H1 (cell line): ENCODE results near the gene GNAQ. TPM values are rescaled to one million over a fixed set of nuclear protein-coding genes. Genes with fewer than 3 reads are reported as not detected.

Source experiments
- MAFK ChIP-seq: IDR thresholded peaks from 2 replicates; pipeline ENCODE4 v1.6.1; 2012; ENCODE audit warnings: low read depth, mild to moderate bottlenecking, improper control_type of control experiment, low read length
- POLR2A ChIP-seq, 2 experiments: IDR thresholded peaks; 1 replicate in 1 of 2; 2 replicates in 1 of 2; pipeline ENCODE4 v1.6.1; 2011; ENCODE audit warnings: low read depth in 2 of 2, low read length in 2 of 2, mild to moderate bottlenecking in 2 of 2; ENCODE audit errors: control extremely low read depth in 1 of 2
- POLR2AphosphoS5 ChIP-seq: IDR thresholded peaks from 2 replicates; pipeline ENCODE4 v1.6.1; 2011; ENCODE audit warnings: low read depth, low read length
- polyA plus RNA-seq, 7 experiments: library from polyadenylated mRNA; depleted of rRNA in 3 of 7; stranded (reverse) in 5 of 7; unstranded in 2 of 7; fragments of >200 nt in 5 of 7; fragments of 200-250 nt in 2 of 7; gene quantifications; 1 replicate in 5 of 7; 2 replicates in 1 of 7; 4 replicates in 1 of 7; pipeline versions ENCODE4 v1.2.1 to v1.2.3, GENCODE V29; 2011 to 2013; ENCODE audit warnings: missing spikeins in 2 of 7, mixed read lengths in 2 of 7
- total RNA-seq: library from RNA; stranded (reverse); fragmentation: NEBNext Ultra II Directional; extraction: Animal tissue kit (Norgen Biotek cat#: 25700); gene quantifications from 2 replicates; pipeline ENCODE4 v1.2.1, GENCODE V29; 2021

Gene GNAQ
- total and polyA plus RNA-seq, 2 of the 8 experiments (the other 6 are each of a cell fraction or from before 2014, with no cell fraction given): 22.8 to 63.8 TPM

DNA sequence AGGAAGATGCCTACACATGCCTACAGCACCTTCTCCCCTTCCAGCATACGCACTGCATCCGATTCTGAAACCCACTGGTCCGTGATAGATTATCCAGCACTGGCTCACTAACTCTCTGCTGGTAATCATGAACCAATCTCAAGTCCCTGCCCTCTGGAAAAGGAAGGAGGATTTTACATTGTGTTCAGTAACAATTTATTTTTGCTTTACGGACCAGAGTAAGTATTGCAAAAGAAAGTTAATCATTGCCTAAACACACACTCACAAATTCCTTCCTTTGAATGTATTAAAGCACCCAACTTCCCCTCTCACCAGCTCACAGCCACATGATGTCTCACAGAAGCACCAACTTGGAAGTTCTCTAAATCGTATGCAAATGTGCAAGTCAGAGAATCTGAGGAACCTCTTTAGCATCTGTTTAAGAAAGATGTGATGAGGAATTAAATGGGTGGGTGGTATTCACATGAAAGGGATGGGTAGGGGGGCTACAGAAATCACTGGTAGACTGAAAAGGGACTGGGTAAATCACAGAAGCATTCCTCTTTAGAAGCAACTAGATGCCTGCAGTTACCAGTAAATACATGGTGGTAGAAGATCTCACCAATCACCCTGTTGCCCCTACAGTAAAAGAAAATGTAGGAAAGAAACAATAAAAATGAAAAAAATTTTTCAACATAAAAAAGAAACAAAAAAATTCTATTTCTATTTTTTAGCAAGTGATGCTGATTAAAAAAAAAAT lies 8.4 kb downstream of the GNAQ start (continued):
- TF ChIP-seq MAFK (no peak), POLR2A (IDR thresholded peaks at IDR 0.05; ENCODE audit: control extremely low read depth in 1 of 2, low read depth in 2 of 2, low read length in 2 of 2) (no peak), POLR2AphosphoS5 (no peak)
